GM23338 (cell line): ENCODE measurements around the gene NUDT11. TPM values are rescaled to one million over a fixed set of nuclear protein-coding genes. Genes with fewer than 3 reads are reported as not detected.

Source experiments
- ATAC-seq: fragments of 200-7000 bp; cut with Tn5 transposase; 3 replicates; pipeline ENCODE4 v1.9.1; 2020
- DNase-seq: peaks from one replicate; pipeline ENCODE4 v3.0.0-alpha.2; 2015; ENCODE audit warnings: low spot score
- H2AFZ ChIP-seq: fragments of 200-600 bp; sonication (generic); 2 replicates; pipeline ENCODE4 v1.8.0; 2016; ENCODE audit warnings: antibody characterized with exemption, mild to moderate bottlenecking, moderate library complexity
- H3F3A ChIP-seq: fragments of 200-600 bp; sonication (generic); replicated peaks from 2 replicates; pipeline ENCODE4 v1.8.0; 2017; ENCODE audit warnings: antibody characterized with exemption, mixed run types, low read depth
- H3K27ac ChIP-seq: fragments of 200-600 bp; sonication (generic); 2 replicates; pipeline ENCODE4 v1.6.1; 2016; ENCODE audit warnings: low read depth
- H3K27me3 ChIP-seq: fragments of 200-600 bp; sonication (generic); 2 replicates; pipeline ENCODE4 v1.8.0; 2016; ENCODE audit warnings: mild to moderate bottlenecking, mixed run types, moderate library complexity; ENCODE audit not compliant: insufficient read depth
- H3K36me3 ChIP-seq: fragments of 200-600 bp; sonication (generic); 2 replicates; pipeline ENCODE4 v1.8.0; 2016; ENCODE audit warnings: mild to moderate bottlenecking; ENCODE audit not compliant: insufficient read depth
- H3K4me1 ChIP-seq: fragments of 200-600 bp; sonication (generic); 2 replicates; pipeline ENCODE4 v1.8.0; 2016; ENCODE audit warnings: mild to moderate bottlenecking, moderate library complexity; ENCODE audit not compliant: insufficient read depth
- H3K4me2 ChIP-seq: fragments of 200-600 bp; sonication (generic); 2 replicates; pipeline ENCODE4 v1.7.1; 2017; ENCODE audit warnings: mixed run types
- H3K4me3 ChIP-seq: fragments of 200-600 bp; sonication (generic); 2 replicates; pipeline ENCODE4 v1.6.1; 2016; ENCODE audit warnings: mixed run types
- H3K79me2 ChIP-seq: fragments of 200-600 bp; sonication (generic); replicated peaks from 2 replicates; pipeline ENCODE4 v1.8.0; 2017; ENCODE audit warnings: mild to moderate bottlenecking; ENCODE audit not compliant: insufficient read depth
- H3K9me2 ChIP-seq: fragments of 200-600 bp; sonication (generic); 2 replicates; pipeline ENCODE4 v1.8.0; 2017; ENCODE audit not compliant: insufficient read depth
- H4K20me1 ChIP-seq: fragments of 200-600 bp; sonication (generic); replicated peaks from 2 replicates; pipeline ENCODE4 v1.8.0; 2017; ENCODE audit warnings: mild to moderate bottlenecking; ENCODE audit not compliant: insufficient read depth
- H3K27ac Mint-ChIP-seq: 2 replicates; pipeline ENCODE4 v1.8.0; 2020; ENCODE audit warnings: inconsistent platforms, mild to moderate bottlenecking, moderate library complexity, mixed read lengths
- H3K27me3 Mint-ChIP-seq: 3 replicates; pipeline ENCODE4 v1.8.0; 2022; ENCODE audit warnings: low read depth, mild to moderate bottlenecking, moderate library complexity, mixed read lengths, inconsistent platforms; ENCODE audit not compliant: insufficient read depth, poor library complexity
- H3K36me3 Mint-ChIP-seq: 3 replicates; pipeline ENCODE4 v1.8.0; 2021; ENCODE audit warnings: low read depth, mild to moderate bottlenecking, inconsistent platforms, moderate library complexity, mixed read lengths
- H3K4me1 Mint-ChIP-seq: 3 replicates; pipeline ENCODE4 v1.8.0; 2020; ENCODE audit warnings: mild to moderate bottlenecking, inconsistent platforms, mixed read lengths
- H3K4me3 Mint-ChIP-seq: 3 replicates; pipeline ENCODE4 v1.8.0; 2021; ENCODE audit warnings: moderate library complexity, mild to moderate bottlenecking, inconsistent platforms, mixed read lengths
- H3K9me3 Mint-ChIP-seq: 3 replicates; pipeline ENCODE4 v1.8.0; 2020; ENCODE audit warnings: moderate library complexity, mild to moderate bottlenecking, inconsistent platforms, mixed read lengths
- CREB1 ChIP-seq: fragments of 250-450 bp; sonication (Bioruptor Pico); IDR thresholded peaks from 2 replicates; pipeline ENCODE4 v1.5.0; 2020; ENCODE audit warnings: low read depth, mild to moderate bottlenecking, moderate library complexity
- CTCF ChIP-seq, 2 experiments: fragments of 200-600 bp in 1 of 2; sonication (generic) in 1 of 2; conservative IDR thresholded peaks; 2 replicates each; pipeline versions ENCODE4 v1.5.1 to v1.6.1; 2016 to 2017; ENCODE audit warnings: antibody characterized with exemption in 2 of 2, low read depth in 2 of 2, mild to moderate bottlenecking in 2 of 2, moderate library complexity in 1 of 2
- ETS1 ChIP-seq: IDR thresholded peaks from 2 replicates; pipeline ENCODE4 v1.6.1; 2016; ENCODE audit warnings: antibody characterized with exemption
- EZH2 ChIP-seq: fragments of 200-600 bp; sonication (generic); IDR thresholded peaks from one replicate; pipeline ENCODE4 v1.8.0; 2017; ENCODE audit warnings: antibody characterized with exemption, mild to moderate bottlenecking, low read depth; ENCODE audit not compliant: unreplicated experiment
- EZH2phosphoT487 ChIP-seq: fragments of 200-600 bp; sonication (generic); IDR thresholded peaks from one replicate; pipeline ENCODE4 v1.8.1; 2018; ENCODE audit warnings: antibody characterized with exemption; ENCODE audit not compliant: unreplicated experiment
- JUNB ChIP-seq: IDR thresholded peaks from one replicate; pipeline ENCODE4 v1.6.1; 2016; ENCODE audit warnings: antibody characterized with exemption; ENCODE audit not compliant: unreplicated experiment
- NANOG ChIP-seq: IDR thresholded peaks from 2 replicates; pipeline ENCODE4 v1.6.1; 2016; ENCODE audit warnings: antibody characterized with exemption, borderline replicate concordance
- POLR2AphosphoS5 ChIP-seq: IDR thresholded peaks from 2 replicates; pipeline ENCODE4 v1.6.1; 2016; ENCODE audit warnings: antibody characterized with exemption, low read depth
- REST ChIP-seq: IDR thresholded peaks from one replicate; pipeline ENCODE4 v1.6.1; 2018; ENCODE audit warnings: antibody characterized with exemption; ENCODE audit not compliant: unreplicated experiment
- STAT1 ChIP-seq: IDR thresholded peaks from one replicate; pipeline ENCODE4 v1.6.1; 2016; ENCODE audit warnings: antibody characterized with exemption; ENCODE audit not compliant: unreplicated experiment
- ZNF114 ChIP-seq: fragments of 250-450 bp; sonication (Bioruptor Pico); IDR thresholded peaks from 2 replicates; pipeline ENCODE4 v1.5.0; 2020; ENCODE audit warnings: mild to moderate bottlenecking, moderate library complexity
- ZNF331 ChIP-seq: fragments of 250-450 bp; sonication (Bioruptor Pico); IDR thresholded peaks from 2 replicates; pipeline ENCODE4 v1.5.0; 2020; ENCODE audit warnings: low read depth, mild to moderate bottlenecking, moderate library complexity
- ZNF462 ChIP-seq: fragments of 250-450 bp; sonication (Bioruptor Pico); IDR thresholded peaks from 2 replicates; pipeline ENCODE4 v1.5.0; 2020; ENCODE audit warnings: mild to moderate bottlenecking, moderate library complexity
- polyA plus RNA-seq: library from polyadenylated mRNA; unstranded; fragments of >200 nt; fragmentation: Nextera tagmentation; extraction: Ambion mirVana; gene quantifications from 2 replicates; pipeline ENCODE4 v1.2.1, GENCODE V29; 2016
- total RNA-seq: library from RNA; depleted of rRNA; stranded (reverse); fragments of >200 nt; shearing (Covaris generic); gene quantifications from 2 replicates; pipeline ENCODE4 v1.2.3, GENCODE V29; 2014

NUDT11 gene
- total and polyA plus RNA-seq, 2 experiments from 2014 or later, result 27.5 to 39.2 TPM

GRCh38 chrX:51476930-51477329 lies 19.5 kb downstream of the NUDT11 start:
- Histone ChIP-seq H3K4me2 (no peak overlapping the region), H3K4me1 (no peaks in the 10 kb centered on the region), H4K20me1 (no peaks in the 10 kb centered on the region), H2AFZ (no peak overlapping the region), H3K4me3 (no peak overlapping the region), H3K9me2 (no peaks in the 10 kb centered on the region), H3K27ac (no peak overlapping the region), H3F3A (no peaks in the 10 kb centered on the region), H3K36me3 (no peaks in the 10 kb centered on the region), H3K79me2 (no peaks in the 10 kb centered on the region), H3K27me3 (no peaks in the 10 kb centered on the region)
- TF ChIP-seq EZH2 (no peak), NANOG (no peak), ZNF114 (CRISPR knock-in tag) (no peak), ZNF462 (CRISPR knock-in tag) (no peak), ETS1 (no peak), ZNF331 (CRISPR knock-in tag) (no peak), STAT1 (no peak), POLR2AphosphoS5 (no peak), JUNB (no peak), EZH2phosphoT487 (no peak), CREB1 (CRISPR knock-in tag) (no peak), REST (no peak), CTCF (conservative IDR thresholded peaks at IDR 0.05; ENCODE audit: low read depth in 2 of 2) (no peak)
- Mint-ChIP-seq H3K4me3 (no peak overlapping the region), H3K27me3 (no peaks in the 10 kb centered on the region), H3K9me3 (peaks cover 3% of the 10 kb centered on the region; the same call in 1 of the 3 replicates), H3K36me3 (peaks cover 3% of the 10 kb centered on the region; the same call in 2 of the 3 replicates), H3K4me1 (no peaks in the 10 kb centered on the region), H3K27ac (no peak overlapping the region)
- ATAC-seq (no peak), DNase-seq (no peak)
